ENCODE results near the gene PANK3.
"Not testable (repeated sequence)": the region's sequence is repeated elsewhere in the genome, so short reads cannot be mapped to it uniquely, and the experiment has no call there.

Gene PANK3

GRCh38 chr5:168591302-168592013 lies 12.3 kb upstream of the PANK3 start:
- no peak for DNase-seq

- no peak for DNase-seq
Observed at GRCh38 chr5:168590666-168591065, 11.5 kb upstream of the PANK3 start.

DNA sequence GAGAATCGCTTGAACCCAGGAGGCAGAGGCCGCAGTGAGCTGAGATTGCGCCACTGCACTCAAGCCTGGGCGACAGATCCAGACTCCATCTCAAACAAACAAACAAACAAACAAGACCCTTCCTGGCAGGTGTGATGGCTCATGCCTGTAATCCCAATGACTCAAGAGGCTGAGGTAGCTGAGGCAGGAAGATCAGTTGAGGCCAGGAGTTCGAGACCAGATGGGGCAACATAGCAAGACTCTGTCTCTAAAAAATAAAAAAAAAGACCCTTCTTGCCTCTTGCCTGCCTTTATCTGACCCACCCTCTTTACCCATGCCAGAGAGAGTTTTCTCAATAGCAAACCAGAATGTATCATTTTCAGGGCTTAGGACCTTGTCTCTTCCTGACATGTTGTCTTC lies 8.8 kb upstream of the PANK3 start:
- DNase-seq: no peak

- DNase-seq: no peak
Observed at GRCh38 chr5:168585119-168585856, 6.1 kb upstream of the PANK3 start.

GRCh38 chr5:168583742-168584482 lies 4.7 kb upstream of the PANK3 start:
- DNase-seq: no peak

DNA sequence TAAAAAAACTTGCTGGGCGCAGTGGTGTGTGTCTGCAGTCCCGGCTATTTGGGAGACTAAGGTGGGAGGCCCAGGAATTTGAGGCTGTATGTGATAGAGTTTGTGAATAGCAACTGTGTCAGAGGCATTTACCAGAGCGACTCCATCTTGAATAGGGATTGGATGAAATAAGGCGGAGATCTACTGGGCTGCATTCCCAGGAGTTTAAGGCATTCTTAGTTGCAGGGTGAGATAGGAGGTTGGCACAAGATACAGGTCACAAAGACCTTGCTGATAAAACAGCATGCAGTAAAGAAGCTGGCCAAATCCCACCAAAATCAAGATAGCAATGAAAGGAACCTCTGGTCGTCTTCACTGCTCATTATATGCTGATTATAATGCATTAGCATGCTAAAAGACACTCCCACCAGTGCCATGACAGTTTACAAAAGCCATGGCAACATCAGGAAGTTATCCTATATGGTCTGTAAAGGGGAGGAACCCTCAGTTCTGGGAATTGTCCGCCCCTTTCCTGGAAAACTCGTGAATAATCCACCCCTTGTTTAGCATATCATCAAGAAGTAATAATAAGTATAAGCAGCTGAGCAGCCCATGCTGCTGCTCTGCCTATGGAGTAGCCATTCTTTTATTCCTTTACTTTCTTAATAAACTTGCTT lies 1.8 kb upstream of the PANK3 start:
- not testable (repeated sequence) for DNase-seq

GRCh38 chr5:168580227-168580508 lies 1.0 kb upstream of the PANK3 start:
- no peak for DNase-seq

DNA sequence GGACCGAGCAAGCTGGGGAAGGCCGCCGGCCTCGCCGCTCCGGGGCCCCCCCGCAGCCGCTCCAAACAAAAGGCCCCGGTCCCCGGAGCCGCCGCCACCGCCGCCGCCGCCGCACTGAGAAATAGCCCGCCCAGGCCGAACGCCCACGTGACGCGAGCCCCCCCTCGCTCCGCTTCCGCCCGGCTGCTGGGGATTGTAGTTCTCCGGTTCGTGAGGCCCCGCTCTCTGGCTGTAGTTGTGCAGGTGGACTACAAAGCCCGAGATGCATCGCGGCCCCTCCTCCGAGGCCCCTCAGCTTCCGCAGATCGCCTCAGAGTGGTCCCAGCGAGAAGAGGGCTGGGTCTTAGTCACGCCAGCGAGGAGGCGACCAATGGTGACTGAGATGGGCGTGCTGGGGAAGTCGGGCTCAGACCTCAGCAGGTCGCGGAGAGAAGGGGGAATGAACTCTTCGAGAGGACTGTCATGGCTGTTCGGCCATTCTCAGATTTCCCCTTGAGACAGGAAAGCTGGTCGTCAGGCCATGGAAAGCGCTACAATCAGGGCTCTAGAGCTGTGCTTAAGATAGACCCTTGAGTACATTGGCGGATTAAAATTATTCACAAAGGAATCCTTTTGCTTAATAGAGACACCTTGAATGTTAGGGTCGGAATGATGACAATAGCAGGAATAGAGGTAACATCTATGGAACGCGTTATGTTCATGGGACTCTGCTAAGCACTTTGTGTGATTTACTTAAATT lies 489 bp upstream of the PANK3 start:
- peak; percentile 99 for DNase-seq

- peak; percentile 13 for DNase-seq
Observed at GRCh38 chr5:168578006-168578405, 1.2 kb downstream of the PANK3 start.

DNA sequence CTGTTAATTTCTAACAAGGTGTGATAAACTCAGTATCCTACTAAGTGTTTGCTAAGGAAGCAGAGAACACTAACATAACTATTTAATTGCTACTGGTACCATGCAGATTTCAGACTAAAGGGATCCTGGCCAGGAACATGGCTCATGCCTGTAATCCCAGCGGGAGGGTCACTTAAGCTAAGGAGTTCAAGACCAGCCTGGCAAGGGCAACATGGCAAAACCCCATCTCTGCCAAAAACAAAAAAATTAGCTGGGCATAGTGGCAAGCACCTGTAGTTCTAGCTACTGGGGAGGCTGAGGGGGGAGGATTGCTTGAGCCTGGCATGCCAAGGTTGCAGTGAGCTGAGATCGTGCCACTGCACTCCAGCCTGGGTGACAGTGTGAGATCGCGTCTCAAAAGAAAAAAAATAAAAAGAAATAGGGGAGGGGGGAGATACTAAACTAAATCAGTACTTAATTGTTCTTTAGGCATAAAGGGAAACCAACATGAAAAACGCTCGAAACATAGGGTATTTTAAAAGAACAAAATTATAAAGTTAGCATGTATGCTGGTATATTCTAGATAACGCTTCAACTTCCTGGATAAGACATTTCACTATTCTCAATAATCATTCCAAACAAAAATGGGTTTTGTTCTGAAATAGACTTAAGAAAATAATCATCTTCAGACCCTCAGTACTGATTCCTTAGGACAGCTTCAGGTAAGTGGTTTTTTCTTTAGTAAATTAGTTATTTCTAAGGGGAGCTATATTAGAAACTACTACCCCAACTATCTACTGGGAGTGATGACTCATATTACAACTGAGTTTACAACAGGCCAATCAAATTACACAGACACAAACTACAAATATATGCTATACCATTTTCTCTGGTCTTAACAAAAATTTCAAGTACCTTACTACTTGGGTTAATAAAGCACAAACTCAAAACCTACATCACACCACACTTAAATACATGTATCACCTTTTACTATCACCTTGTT lies 3.5 kb downstream of the PANK3 start:
- DNase-seq: no peak

DNA sequence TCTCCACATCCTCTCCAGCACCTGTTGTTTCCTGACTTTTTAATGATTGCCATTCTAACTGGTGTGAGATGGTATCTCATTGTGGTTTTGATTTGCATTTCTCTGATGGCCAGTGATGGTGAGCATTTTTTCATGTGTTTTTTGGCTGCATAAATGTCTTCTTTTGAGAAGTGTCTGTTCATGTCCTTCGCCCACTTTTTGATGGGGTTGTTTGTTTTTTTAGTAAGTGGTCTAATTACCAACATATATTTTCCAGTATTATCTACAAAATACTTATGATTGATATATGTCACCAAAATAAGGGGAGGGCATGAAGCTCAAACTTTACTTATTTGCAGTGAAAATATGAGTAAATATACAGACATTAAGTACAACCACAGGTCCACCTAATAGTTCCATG lies 5.0 kb downstream of the PANK3 start:
- not testable (repeated sequence) for DNase-seq

GRCh38 chr5:168573663-168574062 lies 5.5 kb downstream of the PANK3 start:
- not testable (repeated sequence) for DNase-seq

DNA sequence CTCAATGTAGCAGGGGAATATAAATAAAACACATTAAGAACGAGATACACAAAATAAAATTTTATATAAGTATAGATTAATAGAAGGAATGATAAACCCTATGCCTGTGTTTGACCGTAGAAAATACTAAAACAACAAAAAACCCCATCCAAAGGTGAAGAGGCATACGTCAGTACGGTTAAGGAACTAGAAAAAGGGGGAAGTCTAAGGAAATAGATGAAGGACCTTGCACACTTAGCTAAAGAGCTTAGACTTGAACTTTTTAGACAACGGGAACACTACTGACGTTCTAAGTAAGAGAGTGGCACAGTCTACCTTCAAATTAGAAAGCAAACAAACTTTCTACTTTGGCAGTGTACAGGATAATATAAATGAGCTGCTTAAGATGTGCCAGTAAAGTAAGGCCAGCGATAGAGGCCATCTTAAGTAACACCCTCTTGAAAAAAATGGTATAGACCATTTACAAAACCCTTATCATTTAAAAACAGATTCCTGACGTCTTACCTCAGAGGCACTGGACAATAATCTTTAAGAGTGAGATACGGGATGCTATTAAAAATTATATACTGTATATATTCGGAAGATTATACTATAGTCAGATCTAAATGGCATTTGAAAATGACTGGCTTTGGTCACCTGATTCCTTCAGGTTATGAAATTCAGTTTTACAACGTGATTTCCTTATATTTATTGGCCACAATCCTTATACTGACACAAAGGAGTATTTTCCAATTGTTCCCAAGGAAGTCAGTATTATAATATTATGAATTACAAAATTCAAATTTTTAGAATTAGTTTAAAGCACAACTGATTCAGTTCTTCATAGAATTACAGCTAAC lies 8.5 kb downstream of the PANK3 start:
- DNase-seq: no peak

DNA sequence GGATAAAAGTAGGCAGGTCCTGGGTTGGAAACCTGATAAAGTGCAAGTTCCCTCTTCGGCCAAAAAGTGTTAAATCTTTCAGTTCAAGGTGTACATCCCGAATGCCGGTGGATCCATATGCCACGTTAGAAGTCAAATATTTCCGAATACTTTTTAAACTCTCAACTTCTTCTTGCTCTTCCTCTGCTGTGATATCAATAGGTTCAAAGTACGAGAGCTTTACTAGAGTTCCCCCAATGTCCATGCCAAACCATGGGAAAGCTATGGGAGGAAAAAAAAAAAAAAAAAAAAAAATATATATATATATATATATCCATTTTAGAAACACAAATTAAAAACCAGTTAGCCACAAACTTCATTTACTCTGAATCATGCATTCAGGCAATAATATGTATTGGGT lies 10.4 kb downstream of the PANK3 start:
- no peak for DNase-seq

DNA sequence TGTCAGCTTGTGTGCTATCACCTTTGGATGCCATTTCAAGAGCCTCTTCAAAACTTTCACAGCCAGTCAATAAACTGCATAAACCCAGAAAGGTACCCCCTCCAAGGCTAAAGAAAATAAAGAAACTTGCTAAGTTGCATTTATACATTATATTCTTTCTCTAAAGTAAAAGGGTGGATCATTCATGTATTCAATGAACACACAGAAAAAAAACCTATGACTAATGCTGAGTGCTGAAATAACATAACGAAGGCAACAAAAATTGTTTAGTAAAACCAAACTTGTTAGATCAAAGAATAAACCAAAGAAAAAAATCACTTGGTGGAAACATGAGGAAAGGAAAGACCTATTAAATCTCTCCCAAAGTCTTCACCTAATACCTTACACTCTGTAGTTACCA lies 15.2 kb downstream of the PANK3 start:
- DNase-seq: no peak

- DNase-seq: no peak
Observed at GRCh38 chr5:168562279-168562678, 16.9 kb downstream of the PANK3 start.

- DNase-seq: no peak
Observed at GRCh38 chr5:168557389-168557788, 21.8 kb downstream of the PANK3 start.

DNA sequence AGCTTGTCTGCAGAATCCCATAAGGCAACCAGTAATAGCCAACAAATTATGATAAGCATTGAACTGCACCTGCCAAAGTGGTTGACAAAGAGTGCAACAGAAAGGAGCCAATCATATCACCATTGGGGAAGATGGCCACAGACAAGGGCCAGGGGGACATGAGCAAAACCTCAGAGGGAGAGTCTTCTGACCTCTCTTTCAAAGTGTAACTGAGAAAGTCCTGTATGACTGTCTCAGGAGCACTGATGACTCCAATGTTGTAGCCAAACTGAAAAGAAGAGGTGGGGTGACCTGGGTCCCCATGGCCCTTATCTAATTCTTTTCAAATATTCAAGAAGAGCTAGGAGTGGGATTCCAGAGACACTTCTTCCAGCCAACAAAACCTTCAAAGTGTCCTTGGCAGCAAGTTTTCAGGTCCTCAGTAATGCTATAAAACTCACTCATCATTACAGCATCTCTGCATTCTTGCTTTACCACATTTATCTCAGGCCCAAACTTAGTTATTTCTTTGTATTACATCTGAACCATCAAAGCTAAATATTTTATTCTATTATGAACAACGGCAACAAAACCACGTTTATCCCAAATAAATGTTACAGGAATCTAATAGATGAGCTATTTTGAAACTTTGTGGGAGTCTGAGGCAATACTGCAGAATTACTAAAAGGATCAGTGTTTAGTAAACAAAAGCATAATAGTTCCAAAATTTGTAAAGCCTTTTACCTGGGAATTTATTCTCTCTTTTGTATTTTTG lies 25.6 kb downstream of the PANK3 start:
- DNase-seq: no peak

DNA sequence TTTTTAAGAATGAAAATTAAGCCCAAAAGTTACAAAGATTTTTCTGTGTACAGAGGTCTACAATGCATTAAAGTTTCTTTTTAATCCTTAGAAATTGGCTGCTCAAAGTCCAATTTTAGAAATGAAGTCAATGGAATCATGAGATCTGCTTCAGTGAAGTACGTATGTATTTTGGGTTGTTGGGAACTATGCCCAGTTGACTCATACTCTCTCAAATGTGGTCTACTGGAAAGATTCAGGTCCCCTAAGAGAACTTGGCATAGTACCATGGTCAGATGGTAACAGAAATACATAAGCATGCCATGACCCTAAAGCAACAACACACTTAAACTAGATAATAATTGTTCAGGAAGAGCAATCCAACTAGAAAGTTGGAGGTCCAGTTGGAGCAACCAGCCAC lies 27.0 kb downstream of the PANK3 start:
- DNase-seq: no peak

- no peak for DNase-seq
Observed at GRCh38 chr5:168550656-168551055, 28.5 kb downstream of the PANK3 start.
